GM19463 (cell line): ENCODE results near the gene FIG4.
"Not testable (repeated sequence)": the region's sequence is repeated elsewhere in the genome, so short reads cannot be mapped to it uniquely, and the experiment has no call there.

ENCODE experiments used
- ATAC-seq: cut with Tn5 transposase; IDR thresholded peaks from one replicate; pipeline ENCODE4 v1.9.1; 2021; ENCODE audit warnings: mild to moderate bottlenecking, moderate library complexity; ENCODE audit not compliant: unreplicated experiment

Gene FIG4

GRCh38 chr6:109840796-109841195, 149.7 kb downstream of the FIG4 start:
- no peak for ATAC-seq

- no peak for ATAC-seq
Observed at GRCh38 chr6:109841869-109842268, 150.8 kb downstream of the FIG4 start.

DNA sequence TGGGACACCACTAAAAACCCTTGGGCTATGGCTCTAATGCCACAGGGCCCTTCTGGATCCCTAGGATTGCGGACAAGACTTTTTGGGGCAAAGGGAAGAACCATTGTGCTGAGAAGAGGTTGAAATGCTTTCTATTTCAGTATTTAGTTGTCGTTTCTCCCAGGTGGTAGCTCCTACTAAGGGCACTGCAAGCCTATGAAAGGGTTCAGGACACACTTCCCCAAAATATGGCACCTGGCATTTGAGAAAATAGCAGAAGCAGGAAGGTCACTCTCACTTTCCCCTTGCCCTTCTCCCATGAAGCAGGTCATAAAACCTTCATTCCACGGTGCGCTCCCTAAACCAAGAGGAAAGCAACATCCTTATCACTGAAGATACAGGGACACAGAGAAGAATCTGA, 161.6 kb downstream of the FIG4 start:
- no peak for ATAC-seq

DNA sequence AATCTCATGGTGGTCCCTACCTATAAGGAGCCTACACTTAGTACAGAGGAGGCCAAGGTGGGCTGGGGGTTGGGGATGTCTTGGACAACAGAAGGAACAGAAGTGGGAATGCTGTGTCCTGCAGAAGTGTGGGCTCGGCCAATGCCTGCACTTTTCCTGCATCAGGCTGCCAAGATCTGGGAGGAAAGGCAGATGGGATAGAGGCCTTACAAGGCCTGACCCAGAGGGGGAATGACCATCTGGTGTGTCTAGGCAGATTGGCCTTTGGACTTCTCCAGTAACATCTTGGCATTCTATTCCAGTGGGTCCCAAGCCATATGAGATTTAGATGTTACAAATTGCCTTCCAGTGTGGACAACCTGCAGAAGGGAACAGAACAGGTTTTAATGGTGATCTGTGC, 162.3 kb downstream of the FIG4 start:
- ATAC-seq: no peak

DNA sequence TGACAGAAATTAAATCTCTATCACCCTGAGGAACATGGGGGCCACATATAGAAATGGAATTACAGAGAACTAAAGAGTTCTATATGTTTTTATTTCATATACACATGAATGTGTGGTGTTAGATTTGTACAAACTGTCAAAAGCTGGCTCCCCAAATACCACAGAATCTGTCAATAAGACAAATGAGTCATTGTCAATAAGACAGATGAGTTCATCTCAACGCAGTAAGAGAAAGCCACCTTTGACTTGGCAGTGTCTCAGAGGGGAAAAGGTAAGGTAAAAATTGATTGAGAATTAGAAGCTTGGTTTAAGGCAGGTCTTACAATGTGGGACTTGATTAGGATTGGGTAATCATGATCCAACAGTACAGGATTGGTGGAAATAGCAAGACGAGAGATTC, 162.9 kb downstream of the FIG4 start:
- no peak for ATAC-seq

- no peak for ATAC-seq
Observed at GRCh38 chr6:109854541-109855308, 163.6 kb downstream of the FIG4 start.

- ATAC-seq: not testable (repeated sequence)
Observed at GRCh38 chr6:109855476-109856040, 164.5 kb downstream of the FIG4 start.

- no peak for ATAC-seq
Observed at GRCh38 chr6:109861946-109862345, 170.8 kb downstream of the FIG4 start.

- ATAC-seq: no peak
Observed at GRCh38 chr6:109864050-109864449, 173.0 kb downstream of the FIG4 start.

GRCh38 chr6:109865968-109866367, 174.9 kb downstream of the FIG4 start:
- no peak for ATAC-seq

DNA sequence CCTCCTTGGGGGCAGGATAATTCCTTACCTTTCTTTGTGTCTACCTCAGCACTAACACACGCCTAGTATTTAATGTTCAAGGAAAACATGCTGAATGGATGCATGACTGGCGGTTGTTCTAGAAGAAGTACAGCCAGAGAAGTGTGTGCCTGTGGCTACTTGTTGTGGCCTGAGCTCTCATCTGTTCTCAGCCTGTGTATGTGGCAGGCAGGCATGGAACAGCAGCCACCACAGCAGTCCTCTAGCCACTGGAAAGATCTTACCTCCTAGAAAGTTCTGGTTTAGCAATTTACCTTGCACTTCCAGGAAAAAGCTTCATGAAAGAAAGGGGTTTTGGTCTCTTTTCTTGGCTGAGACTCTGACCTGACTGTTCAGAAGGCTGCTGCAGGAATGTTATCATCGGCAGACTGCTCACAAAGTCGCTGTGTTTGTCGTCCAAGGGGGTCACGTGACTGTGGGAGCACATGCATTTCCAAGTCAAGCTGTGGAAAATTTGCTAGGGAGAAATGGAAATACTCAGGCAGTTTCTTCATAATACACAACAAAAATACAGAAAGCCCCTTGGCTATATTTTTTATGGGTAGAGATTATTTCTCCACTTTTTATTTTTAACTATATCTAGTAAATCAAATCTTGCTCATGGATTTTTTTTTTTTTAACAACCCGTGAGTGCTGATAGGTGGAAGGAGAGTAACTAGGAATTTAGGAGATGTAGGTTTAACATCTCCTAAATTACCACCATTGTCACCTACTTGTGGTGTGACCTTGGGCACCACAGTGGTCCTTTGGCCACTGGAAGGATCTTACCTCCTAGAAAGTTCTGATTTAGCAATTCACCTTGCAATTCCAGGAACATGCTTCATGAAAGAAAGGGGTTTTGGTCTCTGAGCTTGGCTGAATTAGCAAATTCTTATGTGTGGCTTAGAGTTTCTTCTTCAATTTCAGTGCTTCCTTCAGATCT, 176.2 kb downstream of the FIG4 start:
- no peak for ATAC-seq

DNA sequence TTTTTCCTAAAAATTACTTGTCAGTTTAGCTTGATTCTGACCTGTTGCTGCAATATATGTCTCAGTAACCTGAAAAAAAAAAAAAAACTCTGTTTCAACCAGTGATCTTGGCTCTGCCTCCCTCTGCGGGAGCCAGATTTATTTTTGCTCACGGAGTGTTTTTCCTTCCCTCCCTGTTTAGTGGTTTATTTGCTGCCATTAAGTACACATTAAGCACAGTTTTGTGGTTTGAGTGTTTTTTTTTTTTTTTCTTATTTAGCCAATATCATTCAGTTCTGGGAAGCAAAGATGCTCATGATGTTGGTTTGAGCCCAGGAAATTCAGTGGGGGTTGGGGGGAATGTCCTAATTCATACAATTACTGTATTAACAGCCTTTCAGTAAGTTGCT, 176.9 kb downstream of the FIG4 start:
- ATAC-seq: no peak

DNA sequence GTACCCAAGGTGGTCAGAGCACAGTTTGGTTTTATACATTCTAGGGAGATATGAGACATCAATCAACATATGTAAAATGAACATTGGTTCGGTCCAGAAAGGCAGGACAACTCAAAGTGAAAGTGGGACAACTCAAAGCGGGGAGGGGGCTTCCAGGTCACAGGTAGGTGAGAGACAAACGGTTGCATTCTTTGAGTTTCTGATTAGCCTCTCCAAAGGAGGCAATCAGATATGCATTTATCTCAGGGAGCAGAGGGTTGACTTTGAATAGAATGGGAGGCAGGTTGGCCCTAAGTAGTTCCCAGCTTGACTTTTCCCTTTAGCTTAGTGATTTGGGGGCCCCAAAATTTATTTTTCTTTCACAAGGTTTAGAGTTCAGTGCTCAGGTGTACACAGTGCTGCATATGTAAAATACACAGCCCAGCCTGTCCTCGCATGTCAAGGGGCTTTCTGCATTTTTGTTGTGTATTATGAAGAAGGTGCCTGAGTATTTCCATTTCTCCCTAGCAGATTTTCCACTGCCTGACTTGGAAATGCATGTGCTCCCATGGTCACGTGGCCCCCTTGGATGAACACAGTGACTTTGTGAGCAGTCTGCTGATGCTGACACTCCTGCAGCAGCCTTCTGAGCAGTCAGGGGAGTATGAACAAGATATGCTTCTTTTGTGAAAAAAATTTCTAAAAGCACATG, 178.4 kb downstream of the FIG4 start:
- ATAC-seq: not testable (repeated sequence)

- ATAC-seq: no peak
Observed at GRCh38 chr6:109870089-109870410, 179.0 kb downstream of the FIG4 start.

DNA sequence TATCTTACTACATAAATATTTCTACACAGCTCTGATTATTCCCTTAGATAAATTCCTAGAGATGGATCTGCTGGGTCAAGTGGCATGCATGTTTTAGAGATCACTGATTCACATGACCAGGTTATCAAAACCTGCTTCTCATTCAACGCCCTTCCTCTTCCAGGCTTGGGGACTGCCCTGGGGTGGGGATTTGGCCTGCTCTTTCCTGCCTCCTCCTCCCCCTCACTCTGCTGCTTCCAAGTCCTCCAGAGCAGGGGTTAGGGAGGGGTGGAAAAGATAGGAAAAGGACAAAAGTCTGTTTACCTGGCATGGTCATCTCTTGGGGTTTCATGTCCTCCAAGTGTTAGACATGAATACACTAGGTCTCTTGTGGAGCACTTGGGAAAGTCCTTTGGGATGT, 181.5 kb downstream of the FIG4 start:
- ATAC-seq: no peak

DNA sequence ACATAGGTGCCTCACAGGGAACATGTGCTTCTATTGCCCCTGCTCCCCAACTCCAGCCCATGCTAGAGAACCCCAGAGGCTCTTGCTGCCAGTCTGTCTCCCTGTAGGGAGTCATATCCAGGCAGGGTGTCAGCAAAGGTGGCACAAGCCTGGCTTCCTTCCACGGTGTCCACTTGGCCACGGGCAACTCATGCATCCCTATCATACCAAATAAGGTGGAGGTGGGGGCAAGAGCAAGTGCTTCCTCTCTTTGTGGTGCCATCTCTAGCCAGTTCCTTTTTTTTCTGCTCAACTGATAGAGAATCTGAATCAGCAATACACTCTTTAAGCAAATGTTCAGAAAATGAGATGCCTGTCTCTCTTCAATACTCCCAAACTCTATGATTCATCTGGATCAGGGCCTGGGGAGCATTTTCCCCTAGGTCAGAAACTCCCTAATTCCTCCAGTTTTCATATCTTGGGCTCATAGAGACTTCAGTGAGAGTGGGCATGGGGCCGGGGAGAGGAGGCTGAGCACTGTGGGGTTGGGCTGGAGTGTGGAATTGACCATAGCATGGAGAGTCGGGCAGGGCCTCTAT, 182.0 kb downstream of the FIG4 start:
- ATAC-seq: no peak

- no peak for ATAC-seq
Observed at GRCh38 chr6:109874086-109874485, 183.0 kb downstream of the FIG4 start.

- no peak for ATAC-seq
Observed at GRCh38 chr6:109874621-109875020, 183.5 kb downstream of the FIG4 start.
